GM21825 (cell line): ENCODE results near the gene SMIM24.
"Not testable (repeated sequence)": the region's sequence is repeated elsewhere in the genome, so short reads cannot be mapped to it uniquely, and the experiment has no call there.

Experiments
- ATAC-seq: cut with Tn5 transposase; IDR thresholded peaks from one replicate; pipeline ENCODE4 v1.9.1; 2021; ENCODE audit warnings: mild to moderate bottlenecking, moderate library complexity; ENCODE audit not compliant: unreplicated experiment

The SMIM24 gene

DNA sequence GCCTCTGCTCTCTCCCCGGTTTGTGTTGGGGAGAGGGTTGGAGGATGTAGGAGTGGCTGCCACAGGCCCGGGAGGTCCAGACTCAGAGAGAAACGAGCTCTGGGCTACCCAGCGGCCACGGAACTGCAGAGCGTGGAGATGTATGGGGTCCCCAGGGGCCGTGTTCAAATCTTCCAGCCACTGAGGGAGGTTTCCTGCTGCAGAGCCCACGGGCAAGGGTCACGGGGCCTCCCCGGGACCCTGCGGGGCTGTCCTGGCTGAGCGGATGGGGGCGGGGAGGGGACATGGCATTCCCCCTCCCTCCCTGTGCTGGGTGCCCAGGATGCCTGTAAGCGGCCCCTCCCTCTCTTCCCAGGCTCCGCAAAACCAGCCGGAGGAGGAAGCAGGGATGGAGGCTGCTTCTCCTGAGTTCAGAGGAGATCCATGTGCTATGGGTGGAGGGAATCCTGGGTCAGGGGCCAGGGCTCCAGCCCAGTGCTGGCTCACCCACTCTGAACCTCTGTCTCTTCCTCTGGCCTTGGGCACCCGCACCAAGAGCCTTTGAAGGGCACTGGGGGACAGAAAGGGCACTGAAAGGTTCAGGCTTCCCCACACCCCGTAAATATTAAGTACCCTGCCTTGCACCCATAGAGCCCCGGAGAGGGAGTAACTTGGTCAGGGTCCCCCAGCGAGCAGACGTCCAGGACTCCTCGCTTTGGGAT is 22.6 kb downstream of the SMIM24 start:
- ATAC-seq: no peak

DNA sequence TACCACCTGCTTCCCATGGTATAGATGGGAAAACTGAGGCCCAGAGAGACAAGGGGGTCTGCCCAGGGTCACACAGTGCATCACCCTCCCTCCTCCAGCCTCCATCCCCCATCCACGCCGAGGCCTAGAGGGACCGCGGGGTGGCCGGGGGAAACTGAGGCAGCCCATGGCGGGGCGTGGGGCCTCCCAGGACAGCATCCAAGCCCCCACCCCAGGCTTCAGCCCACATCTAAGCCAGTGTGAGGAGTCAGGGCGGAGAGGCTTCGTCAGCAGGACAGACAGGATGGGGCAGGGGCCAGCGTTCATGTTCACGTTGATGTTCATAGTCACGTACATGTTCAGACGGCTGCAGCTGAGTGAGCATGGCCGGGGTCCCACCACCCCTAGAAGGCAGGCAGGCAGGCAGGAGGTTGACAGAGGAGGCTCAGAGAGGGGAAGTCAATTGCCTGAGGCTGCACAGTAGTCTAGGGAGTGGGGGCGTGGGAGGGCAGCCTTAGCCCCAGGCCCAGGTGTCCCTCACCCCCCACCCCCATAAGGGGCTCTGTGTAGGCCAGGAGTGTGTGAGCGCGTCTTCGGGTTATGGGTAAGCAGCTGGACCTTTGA is 23.3 kb downstream of the SMIM24 start:
- no peak for ATAC-seq

- ATAC-seq: no peak
These were observed 24.2 kb downstream of the SMIM24 start for GRCh38 chr19:3455960-3456601.

DNA sequence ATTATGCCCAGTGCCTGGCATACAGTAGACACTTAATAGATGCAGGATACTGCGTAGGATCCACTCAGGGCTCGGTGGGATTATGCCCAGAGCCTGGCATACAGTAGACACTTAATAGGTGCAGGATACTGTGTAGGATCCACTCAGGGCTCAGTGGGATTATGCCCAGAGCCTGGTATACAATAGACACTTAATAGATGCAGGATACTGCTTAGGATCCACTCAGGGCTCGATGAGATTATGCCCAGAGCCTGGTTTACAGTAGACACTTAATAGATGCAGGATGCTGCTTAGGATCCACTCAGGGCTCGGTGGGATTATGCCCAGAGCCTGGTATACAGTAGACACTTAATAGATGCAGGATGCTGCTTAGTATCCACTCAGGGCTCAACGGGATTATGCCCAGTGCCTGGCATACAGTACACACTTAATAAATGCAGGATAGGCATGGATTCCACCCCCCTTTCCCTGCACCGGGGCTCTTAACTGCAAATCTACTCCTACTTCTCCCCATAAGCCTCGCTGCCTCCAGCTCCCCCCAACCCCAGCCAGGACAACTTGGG is 24.9 kb downstream of the SMIM24 start:
- ATAC-seq: no peak

GRCh38 chr19:3454656-3455392 is 25.5 kb downstream of the SMIM24 start:
- no peak for ATAC-seq

DNA sequence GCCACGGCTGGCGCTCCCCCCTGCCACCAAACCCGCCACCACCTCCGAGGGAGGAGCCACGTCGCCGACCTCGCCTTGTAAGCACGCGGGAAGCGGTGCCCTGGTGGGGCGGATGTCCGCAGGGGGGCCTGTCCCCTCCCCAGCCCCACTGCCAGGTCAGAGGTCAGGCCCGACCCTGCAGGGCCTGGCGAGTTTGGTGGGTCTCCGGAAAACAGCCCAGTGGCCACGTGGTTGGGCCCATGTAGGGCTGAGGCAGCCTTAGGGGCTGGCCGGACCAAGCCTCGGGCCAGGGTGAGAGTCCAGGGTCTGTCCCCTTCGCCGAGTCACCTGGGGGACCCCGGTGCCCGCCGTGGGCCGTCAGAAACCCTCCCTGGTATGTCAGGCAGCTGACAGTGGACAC is 26.5 kb downstream of the SMIM24 start:
- ATAC-seq: no peak

- not testable (repeated sequence) for ATAC-seq
These were observed 27.4 kb downstream of the SMIM24 start for GRCh38 chr19:3452942-3453214.

- no peak for ATAC-seq
These were observed 28.0 kb downstream of the SMIM24 start for GRCh38 chr19:3452171-3452941.

- no peak for ATAC-seq
These were observed 28.9 kb downstream of the SMIM24 start for GRCh38 chr19:3451451-3451866.

GRCh38 chr19:3450796-3451411 is 29.4 kb downstream of the SMIM24 start:
- ATAC-seq: no peak

DNA sequence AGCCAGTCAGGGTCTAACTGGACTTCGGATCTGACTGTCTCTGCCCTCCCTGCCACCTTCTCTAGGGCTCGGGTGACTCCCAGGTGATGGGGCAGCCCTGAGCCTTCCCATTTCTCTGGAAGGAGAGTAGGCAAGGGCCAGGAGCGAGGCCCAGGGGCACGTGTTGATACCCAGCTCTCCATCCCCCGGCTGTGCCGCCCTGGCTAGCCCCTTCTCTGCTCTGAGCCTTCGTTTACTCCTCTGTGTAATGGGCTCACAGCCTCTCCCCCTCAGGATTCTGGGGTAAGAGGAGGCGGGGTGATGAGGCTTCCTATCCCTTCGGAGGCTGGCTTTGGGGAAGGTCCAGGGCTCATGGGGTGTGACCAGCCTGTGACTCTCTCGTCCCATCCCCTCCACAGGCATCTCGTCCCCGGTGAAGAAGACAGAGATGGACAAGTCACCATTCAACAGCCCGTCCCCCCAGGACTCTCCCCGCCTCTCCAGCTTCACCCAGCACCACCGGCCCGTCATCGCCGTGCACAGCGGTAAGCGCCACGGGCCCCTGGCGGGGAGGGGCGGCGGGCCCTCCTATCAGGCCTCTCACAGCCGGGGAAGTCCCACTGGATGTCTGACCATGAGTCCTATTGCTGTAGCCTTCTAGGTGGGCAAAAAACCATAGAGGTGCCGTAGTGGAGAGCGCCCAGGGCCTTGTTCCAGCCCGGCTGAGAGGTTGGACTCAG is 31.6 kb downstream of the SMIM24 start:
- no peak for ATAC-seq

- not testable (repeated sequence) for ATAC-seq
These were observed 33.7 kb downstream of the SMIM24 start for GRCh38 chr19:3446657-3447056.

GRCh38 chr19:3444695-3445234 is 35.6 kb downstream of the SMIM24 start:
- ATAC-seq: no peak

GRCh38 chr19:3443840-3444694 is 36.3 kb downstream of the SMIM24 start:
- ATAC-seq: no peak

DNA sequence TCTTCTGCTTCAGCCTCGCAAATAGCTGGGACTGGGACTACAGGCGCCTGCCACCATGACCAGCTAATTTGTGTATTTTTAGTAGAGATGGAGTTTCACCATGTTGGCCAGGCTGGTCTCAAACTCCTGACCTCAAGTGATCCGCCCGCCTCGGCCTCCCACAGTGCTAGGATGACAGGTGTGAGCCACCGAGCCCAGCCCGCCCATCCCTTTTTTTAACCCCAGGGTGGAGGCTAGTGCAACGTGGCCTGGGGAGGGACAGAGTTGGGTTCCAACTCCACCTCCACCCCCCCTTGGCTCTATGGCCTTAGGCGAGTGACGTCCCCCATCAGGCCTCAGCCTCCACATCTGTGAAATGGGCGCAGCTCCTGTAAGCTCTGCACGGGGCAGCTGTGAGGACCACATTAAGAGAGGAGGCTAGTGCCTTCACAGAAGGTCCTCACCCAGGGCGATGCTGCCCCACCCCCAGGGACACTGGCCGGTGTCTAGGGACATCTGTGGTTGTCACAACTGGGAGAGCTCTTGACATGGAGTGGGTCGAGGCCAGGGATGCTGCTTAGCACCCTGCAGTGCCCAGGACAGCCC is 37.7 kb downstream of the SMIM24 start:
- ATAC-seq: no peak

DNA sequence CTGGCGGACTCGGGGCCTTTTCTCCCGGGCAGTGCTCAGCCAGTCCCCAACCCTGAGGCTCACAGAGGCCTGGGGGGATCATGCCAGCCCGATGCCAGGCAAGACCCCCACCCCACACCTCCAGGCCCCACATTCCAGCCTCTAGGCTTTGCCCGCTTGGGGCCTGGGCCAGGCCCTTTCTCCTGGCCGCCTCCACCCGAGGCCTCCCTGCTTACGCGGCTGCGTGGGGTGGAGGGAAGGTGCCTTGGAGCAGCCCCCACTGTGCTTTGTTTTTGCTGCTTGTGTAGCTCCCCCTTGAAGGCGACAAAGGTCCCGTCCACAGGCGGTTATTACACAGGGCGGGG is 38.4 kb downstream of the SMIM24 start:
- ATAC-seq: no peak

GRCh38 chr19:3441089-3441985 is 39.0 kb downstream of the SMIM24 start:
- no peak for ATAC-seq
